GM11168 (cell line): ENCODE data around the gene NR3C2.
"Not testable (repeated sequence)": the region's sequence is repeated elsewhere in the genome, so short reads cannot be mapped to it uniquely, and the experiment has no call there.

Experiments used
- in situ Hi-C: fragments of 300-500 bp; cut with MboI; formaldehyde crosslinking; loops from one replicate; pipeline ENCODE4 v1.12.0; 2022; ENCODE audit warnings: low sequenced_read_pairs; ENCODE audit not compliant: unreplicated experiment

The NR3C2 gene

DNA sequence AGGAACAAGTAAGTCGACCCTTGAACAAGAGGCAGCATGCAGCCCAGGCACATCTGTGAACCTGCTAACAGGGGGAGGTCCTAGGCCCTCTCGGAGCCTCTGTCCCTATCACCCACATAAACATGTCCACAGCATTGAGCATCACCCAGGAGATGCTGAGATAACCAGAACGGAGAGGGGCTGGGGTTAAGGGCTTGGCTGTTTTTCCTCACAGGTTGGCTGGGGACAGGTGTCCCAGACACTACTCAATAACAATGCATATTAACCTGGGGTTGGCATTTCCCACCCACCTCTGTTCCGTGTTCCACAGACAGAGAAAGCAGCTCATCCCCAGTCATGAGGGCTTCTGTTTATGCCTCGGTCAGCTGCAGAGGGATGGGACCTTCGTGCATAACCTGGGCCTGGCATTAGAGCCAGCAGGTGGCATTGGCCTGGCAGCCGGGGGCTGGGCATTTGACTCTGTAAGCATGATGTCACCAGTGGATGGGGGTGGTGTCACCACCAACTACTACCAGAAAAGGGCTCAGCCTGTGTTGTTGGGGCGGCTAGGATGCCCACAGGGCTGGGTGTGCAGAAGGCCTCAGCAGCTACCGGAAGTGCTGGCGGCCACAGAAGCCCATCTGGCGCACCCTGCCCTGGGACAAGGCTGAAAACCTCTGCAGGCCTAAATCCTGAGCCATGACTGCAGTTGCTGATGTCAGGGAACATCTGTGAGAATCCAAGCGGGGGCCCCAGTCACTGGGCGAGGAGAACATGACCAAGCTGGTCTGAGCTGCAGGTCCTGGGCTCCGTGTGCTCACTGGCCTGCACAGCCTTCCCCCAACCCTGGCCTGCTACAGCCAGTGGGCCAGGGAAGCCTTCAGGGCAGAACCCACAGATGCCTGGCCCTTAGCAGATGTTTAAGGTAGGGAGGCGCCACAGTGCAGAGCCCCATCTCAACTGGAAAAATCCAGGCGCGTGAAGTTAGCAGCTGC lies 351.4 kb downstream of the NR3C2 start:
- in situ Hi-C loops = no loop called here

DNA sequence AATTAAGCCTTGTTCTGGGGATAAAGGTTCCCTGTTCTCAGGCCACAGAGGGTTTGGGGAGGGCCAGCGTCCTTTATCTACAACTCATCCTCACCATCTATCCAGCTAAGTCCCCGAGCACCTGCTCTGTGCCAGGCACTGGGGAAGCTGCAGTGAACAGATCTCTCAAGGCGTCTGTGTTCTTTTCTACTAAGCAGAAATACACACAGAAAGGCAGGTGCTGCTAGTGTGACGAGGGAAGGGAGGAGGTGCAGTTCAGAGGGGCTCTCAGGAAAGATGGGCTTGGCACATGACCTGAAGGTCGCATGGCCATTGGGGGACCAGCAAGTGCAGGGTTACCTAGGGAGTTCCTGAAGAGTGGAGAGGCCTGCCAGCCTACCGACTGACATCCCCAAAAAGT lies 352.2 kb downstream of the NR3C2 start:
- in situ Hi-C loops = no loop called here

DNA sequence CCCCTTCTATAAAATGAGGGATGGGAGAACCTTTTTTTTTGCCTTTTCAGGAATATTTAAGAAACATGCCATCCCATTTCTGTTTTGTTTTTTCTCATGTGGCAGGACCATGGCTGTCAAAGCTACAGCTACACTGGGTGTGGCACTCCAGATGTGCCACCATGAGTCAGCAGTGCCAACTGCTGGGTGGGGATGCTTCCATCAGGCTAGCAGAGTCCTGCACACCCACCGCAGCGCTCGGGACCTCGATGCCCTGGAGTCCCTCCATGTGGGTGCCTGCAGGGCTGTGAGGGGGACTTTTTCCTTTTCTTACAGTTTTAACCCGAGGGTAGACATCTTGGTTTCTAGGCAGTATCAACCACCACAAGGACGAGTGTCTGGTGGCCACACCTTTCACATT lies 352.6 kb downstream of the NR3C2 start:
- in situ Hi-C loops = no loop called here

DNA sequence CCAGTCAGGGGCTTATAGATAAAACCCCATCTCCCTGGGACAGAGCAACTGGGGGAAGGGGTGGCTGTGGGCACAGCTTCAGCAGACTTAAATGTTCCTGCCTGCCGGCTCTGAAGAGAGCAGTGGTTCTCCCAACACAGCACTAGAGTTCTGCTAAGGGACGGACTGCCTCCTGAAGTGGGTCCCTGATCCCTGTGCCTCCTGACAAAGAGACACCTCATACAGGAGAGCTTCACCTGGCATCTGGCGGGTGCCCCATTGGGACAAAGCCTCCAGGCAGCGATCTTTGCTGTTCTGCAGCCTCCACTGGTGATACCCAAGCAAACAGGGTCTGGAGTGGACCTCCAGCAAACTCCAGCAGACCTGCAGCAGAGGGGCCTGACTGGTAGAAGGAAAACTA lies 359.1 kb downstream of the NR3C2 start:
- in situ Hi-C loops = not testable (repeated sequence)

DNA sequence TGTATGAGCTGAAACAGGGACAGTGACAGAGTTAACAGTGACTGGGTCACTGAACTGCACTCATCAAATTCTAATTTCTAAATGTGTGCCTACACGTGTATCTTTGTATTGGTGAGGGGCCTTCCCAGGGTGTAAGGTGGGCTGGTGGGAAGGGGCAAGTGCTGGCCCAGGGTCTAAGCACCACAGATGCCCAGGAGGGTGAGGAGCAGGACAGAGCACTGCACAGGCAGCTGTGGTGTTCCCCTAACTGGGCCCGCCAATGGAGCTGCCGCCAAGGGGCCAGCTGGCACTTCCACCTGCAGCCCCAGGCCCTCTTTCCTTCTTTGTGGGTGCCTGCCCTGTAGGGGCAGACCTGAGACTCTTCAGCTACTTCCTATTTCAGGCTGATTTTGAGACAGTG lies 360.5 kb downstream of the NR3C2 start:
- in situ Hi-C loops = no loop called here

DNA sequence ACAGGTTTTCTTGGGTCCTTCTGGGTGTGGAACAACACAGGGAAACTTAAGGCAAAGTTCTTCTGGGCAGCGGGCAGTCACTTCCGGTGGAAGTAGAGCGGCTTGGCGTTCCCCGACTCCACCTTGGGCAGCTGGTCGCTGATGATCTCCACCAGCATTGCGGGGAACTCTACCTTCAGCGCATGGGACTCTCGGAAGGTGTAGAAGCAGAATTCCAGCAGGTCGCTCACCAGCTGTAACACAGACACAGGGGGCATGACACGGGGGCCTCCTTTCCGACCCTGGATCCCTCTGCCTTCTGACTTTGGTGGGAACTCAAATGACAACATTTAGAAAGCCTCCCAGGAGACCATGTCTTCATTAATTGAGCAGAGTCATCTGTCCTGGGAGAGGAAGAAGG lies 360.9 kb downstream of the NR3C2 start:
- in situ Hi-C loops = no loop called here

DNA sequence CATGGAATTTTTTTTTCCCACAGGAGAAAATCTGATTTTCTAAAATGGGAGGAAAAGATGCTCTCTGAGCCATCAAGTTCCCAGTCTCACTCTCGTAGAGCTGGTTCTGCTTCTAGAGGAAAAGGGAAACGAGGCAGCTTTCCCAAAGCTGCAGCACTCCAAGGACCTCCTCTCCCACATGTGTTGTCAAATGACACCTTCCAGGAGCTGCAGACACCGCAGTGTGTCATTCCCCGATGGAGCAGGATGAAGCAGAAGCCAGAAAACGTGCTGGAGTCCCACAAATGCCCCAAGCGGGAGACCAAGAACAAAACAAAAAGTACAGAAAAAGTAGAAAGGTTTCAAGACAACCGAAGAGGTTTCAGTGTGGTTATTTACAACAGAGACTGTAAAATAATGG lies 362.3 kb downstream of the NR3C2 start:
- in situ Hi-C loops = no loop called here

DNA sequence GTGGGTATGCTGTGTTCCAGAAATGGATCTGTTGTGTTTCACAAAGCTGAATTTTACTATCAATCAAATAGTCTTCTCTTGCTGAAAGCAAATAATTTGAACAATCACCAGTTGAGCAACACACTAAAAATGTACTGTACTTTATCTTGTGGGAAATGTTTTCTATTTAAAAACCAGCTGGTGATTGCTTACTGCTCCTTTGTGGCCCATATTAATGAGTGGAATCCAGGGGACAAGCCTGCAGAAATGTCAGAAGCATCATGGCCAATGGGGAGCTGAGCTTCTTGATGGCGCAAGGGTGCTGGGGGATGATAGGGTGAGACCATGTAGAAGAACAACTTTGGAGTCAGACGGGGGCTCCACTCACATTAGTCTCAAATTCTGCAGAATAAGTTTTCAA lies 364.2 kb downstream of the NR3C2 start:
- in situ Hi-C loops = no loop called here

DNA sequence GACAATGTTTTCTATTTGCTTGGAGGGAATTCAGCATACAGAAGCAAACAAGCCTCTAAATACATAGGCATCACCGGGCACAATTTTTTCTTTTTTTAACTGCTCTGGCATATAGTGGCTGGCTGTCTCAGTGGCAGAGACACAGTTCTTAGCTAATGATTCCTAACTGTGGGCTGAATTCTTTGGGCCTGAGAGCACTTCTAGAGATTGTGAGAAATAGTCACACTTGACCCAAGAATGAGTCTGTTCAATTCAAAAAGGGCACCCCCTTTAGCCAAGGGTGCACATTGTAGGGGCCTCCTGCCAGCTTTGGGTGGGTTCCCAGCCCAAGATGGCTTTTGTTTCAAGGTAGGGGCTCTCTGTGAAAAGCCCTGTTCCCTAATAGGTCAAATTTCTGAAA lies 364.6 kb downstream of the NR3C2 start:
- in situ Hi-C loops = no loop called here

DNA sequence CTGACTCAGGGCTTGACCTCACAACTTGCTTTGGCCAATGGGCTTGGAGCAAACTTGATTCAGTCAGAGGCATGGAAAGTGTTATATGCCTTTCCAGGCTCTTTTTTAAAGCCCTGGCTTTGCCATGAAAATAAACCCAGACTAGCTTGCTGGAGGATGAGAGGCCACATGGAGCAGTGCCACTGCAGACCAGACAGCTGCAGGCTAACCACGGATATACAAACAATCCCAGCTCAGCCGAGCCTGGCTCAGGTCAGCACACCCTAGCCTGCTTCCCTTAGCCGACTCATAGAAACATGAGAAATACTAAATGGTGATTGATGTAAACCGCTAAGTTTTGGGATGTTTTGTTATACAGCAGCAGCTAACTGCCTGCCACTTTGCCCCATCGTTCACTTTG lies 365.2 kb downstream of the NR3C2 start:
- in situ Hi-C loops = no loop called here

DNA sequence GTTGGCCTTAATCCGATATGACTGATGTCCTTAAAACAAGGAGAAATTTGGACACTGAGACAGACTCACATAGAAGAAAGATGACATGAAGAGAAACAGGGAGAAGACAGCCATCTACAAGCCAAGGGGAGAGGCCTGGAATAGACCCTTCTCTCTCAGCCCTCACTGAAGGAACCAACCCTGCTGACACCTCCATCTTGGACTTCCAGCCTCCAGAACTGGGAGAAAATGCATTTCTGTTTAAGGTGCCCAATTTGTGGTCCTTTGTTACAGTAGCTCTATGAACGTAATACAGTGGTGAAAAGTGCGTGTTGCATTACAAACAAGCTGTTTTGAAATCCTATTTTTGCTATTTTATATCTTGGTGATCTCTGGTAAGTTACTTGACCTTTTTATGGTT lies 366.8 kb downstream of the NR3C2 start:
- in situ Hi-C loops = no loop called here

DNA sequence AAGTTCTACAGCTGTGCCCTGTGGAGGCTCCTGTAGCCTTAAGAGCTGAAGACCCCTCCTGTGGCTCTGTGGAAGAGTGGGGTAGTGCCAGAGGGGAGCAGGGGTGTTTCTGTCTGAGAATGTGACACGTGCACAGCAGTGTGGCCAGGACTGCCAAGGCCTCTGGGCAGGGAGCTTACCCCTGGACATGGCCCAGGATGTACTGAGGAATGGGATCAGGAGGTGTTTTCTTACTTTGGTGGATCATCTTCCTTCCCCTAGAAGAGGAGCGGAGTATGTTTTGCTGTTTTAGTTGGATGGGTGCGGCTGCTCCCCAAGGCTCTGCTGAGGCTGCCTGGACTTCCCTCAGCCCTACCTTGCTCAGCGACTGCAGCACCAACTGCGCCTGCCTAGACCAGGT lies 367.8 kb downstream of the NR3C2 start:
- in situ Hi-C loops = no loop called here

DNA sequence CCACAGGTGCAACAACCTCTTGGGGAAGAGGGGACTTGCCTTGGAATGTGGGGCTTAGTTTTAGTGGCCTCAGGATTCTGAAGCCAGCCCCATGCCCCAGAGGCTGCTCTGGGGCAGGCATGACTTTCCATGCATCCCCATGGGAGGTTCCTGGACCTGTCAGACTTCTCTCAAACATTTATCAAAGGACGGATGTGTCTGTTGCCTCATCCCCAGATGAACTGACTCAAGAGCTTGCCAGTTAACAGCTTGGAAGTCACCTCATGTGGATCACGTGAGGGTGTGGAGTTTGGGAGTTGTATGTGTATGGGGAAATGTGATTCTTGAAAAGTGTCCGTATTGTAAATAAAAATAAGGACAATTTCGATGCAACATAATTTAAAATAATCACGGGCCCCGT lies 368.9 kb downstream of the NR3C2 start:
- in situ Hi-C loops = no loop called here

DNA sequence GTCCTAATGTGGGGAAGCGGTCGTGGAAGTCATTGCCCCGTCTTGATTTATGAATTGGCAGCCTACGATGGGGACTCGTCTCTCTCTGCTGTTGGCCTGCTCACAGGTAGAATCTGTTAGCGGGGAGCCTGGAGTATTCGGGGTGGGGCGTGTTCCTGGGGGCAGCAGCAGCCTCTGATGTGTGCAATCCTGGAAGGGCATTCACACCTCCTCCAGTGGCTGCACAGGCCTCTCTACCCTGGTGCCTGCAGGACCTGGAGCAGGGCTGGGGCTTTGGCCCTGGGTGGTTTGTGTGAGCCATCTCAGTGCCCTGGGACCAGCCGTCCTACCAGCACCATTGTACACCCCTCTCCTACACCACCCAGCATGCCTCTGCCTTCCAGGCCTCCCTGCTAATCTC lies 369.4 kb downstream of the NR3C2 start:
- in situ Hi-C loops = no loop called here

DNA sequence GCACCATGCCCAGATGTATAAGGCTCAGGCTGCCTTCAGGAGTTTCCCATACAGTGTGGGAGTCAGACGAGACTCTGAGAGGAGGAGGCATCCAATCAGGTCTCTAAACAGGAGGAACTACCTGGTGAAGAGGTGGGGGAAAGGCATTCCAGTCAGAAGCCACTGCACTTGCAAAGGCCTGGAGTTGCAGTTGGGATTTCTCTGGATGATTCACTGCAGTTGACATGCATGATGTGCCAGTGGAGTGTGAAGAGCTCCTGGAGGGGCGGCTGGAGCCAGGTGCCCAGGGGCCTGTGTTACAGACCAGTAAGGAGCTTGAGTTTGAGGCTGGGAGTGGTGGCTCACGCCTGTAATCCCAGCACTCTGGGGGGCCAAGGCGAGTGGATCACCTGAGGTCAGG lies 371.2 kb downstream of the NR3C2 start:
- in situ Hi-C loops = no loop called here

DNA sequence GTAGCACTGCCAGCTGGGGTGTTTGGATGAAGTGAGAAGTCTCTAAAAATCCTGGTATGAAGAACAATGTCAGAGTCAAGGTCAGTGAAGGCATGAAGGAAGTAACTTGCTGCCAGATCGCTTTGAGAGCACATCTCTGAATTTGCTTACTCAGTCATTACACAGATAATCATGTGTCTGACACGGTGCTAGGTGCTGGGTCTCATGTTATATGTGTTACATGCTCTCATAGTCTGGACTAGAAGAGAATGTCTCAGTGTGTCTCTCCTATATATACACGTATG lies 372.4 kb downstream of the NR3C2 start:
- in situ Hi-C loops = no loop called here

DNA sequence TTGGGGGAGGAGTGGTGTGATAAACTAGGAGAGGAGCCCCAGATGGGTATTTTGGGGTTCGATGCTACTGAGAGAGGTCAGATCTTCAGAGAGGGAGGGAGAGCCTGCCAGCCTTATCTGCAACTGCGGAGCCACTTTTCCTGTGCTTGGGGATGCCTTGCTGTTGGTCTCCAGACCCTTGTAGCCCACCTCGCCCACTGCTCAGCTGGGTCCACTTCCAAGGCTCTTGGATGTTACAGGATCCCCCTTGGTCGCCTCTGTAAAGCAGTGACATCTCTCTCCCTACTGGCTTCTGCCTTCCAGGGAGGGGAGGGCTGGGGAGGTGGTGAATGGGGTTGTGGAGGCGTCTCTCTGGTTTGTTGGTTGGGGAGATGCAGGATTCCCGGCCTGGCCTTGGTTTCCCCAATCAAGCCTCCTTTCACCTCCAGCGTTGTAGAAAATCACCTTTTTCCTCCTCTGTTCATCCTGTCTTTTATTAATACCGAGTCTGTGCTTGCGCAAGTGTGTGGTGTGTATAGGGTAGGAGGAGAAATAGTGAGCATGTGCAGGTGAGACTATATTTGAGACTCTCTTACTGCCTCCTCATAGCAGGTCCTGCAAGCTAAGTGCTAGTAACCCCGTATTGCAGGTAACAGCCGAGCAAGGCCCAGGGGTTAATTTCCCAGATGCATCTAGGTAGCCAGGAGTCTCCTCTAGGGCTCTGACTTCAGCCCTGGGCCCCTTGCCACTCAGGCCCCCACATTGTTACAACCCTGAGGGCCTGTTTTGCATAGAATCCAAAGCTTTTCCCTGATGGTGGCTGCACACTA lies 372.9 kb downstream of the NR3C2 start:
- in situ Hi-C loops = no loop called here

DNA sequence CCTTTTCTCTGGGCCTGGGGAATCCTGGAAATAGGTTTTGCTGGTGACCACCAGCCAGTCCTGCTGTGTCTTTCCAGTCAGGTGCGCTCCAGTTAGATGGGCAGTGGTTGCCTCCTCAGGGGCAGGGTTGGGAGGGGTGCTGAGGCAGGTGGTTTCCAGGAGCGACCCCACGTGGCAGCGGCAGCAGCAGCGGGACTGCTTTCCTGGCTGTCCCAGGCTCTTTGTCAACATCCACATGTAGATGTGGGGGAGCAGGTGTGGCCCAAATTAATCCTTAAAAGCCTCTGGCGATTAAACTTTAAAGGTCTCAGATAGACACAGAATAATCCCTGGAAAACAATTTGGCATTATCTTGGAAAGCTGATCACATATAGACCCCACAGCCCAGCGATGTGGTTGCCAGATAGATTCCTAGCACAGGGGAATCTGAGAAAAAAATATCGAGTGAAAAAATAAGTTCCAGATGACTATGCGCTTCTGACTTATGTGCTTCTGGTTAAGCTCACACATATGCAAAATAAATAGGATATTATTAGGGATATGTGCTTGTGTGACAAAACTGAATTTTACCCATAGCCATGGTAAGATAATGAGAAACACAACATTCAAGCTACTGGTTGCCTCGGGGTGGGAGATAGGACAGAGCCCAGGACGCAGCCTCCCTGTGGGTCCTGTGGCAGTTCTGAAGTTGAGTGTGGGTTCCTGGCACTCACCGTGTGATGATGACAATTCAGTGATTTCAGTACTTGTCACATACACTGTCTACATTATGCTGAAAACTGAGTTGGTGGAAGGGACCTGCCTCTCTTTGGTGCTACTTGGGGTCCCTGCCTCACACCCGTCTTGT lies 373.9 kb downstream of the NR3C2 start:
- in situ Hi-C loops = no loop called here

DNA sequence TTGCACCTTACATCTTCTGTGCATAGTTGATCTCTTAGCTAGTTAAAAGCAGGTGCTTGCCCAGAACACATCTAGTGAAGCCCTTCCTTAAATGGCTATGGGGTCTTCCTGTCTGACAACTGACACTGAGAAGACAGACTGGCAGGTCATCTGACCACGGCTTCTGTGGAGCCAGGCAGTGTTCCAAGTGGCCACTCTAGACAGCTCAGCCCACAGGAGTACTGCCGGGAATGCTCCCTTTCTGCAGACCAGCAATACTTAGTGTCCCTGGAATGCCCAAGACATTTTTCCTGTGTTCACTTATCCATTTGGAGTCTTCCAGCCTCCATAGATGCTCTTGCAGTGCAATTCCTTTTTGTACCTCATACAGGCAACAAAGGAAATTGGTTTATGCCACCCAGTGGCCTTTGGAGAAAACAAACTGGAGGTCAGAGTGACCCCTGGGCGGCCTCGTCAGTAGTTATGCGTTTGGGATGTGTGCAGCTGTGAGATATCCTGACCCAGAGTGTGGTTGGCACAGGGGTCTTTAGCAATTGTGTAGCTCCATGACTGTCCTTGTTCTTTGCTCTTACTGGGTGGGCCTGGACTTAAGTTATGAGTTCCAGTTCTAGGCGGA lies 374.8 kb downstream of the NR3C2 start:
- in situ Hi-C loops = no loop called here

DNA sequence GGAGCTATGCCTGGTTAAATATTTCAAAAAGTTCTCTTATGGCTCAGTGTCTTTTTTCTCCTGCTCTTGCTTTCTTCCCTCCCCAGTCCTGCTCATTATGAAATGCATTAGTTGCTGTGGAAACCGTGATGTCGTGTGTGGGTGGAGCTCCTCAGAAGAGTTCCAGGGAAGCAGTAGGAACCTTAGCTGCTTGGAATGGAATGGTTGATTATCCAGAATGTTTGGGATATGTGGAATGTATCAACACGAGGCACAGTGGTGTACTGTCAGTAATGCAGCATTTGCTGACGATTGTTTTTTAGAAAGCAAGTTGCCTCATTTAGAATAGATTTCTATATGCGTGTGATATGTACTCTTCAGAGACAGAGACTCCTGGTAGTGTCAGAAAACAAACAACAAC lies 377.1 kb downstream of the NR3C2 start:
- in situ Hi-C loops = no loop called here
